ENCODE measurements around the gene TTLL10. TPM values are rescaled to one million over a fixed set of nuclear protein-coding genes. Genes with fewer than 3 reads are reported as not detected.

Gene TTLL10
- total RNA-seq, 2 experiments from 2014 or later: not detected

DNA sequence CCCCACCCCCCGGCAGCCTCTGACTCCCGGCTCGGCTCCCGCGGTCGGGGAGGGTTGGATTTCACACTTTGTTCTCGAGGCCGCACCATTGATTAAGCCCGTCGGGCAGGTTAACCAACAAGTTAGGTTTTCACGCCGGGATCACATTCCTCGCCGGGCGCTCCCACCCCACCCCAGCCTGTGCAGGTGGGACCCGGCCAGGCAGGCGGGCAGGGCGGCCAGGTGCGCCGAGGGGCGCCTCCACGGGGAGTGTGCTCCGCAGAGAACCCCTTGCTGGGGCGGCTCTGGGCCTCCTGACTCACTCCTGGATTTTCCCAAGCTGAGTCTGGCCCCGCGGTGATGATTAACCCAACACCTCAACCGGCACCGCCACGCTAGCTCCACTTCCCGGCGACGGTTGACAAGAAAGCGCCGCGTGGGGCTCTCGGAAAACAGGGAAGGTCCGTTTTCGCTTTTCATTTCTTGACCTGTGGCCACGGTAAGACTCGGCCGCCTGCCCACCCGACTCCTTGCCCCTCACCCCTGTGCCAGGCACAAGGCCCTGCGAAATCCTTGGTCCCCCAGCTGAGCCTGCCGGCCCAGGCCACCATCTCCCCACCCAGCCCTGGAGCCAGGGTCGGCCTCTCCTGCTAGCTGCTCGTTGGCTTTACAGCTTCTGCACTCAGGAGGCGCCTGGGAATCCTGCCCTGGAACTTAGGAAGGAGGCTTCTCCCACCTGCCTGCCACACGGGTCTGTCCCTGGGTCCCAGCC is 8.8 kb upstream of the TTLL10 start:
- Mint-ChIP-seq H3K27me3 (peaks cover 7% of the 10 kb centered on the region), H3K27ac (no peak overlapping the region)
- CTCF ChIA-PET: no interaction called here

DNA sequence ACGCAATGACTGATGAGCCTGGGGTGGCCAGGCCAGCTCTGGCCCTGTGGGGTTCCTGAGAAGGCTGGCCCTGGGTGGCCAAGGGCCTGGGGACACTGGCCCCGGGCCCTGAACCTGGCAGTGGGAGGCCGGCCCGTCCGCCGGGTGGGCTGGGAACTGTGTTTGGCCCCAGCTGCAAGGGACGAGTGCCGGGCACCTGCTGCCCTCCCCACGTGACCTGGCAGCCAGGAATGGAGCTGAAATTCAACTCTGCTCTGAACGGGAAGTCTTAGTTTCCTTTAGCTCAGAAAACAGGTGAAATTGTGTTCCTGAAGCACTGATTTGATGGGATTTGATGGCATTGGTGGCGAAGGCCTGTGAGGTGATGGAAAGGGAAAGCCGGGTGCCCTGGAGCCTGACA is 8.2 kb upstream of the TTLL10 start:
- ChIA-PET POLR2A (no interaction called here), CTCF (no interaction called here)
- H3K4me3 Mint-ChIP-seq: no peak overlapping the region
- H3K27ac Mint-ChIP-seq: no peak overlapping the region
- intact Hi-C loops (cut with micrococcal nuclease): no loop called here
- H3K27me3 Mint-ChIP-seq: peaks cover 11% of the 10 kb centered on the region
- no peaks in the 10 kb centered on the region for H3K9me3 Mint-ChIP-seq
- H3K4me1 Mint-ChIP-seq (ENCODE audit: low read depth): no peaks in the 10 kb centered on the region
- no peak for DNase-seq
- no peaks in the 10 kb centered on the region for H3K36me3 Mint-ChIP-seq

More for the DNA sequence above, 8.8 kb upstream of the TTLL10 start:
- intact Hi-C loops (cut with micrococcal nuclease): no loop called here
- Mint-ChIP-seq H3K4me3 (no peak overlapping the region), H3K4me1 (ENCODE audit: low read depth) (no peaks in the 10 kb centered on the region), H3K36me3 (no peaks in the 10 kb centered on the region), H3K9me3 (no peaks in the 10 kb centered on the region)
- POLR2A ChIA-PET: no interaction called here
- DNase-seq: no peak

DNA sequence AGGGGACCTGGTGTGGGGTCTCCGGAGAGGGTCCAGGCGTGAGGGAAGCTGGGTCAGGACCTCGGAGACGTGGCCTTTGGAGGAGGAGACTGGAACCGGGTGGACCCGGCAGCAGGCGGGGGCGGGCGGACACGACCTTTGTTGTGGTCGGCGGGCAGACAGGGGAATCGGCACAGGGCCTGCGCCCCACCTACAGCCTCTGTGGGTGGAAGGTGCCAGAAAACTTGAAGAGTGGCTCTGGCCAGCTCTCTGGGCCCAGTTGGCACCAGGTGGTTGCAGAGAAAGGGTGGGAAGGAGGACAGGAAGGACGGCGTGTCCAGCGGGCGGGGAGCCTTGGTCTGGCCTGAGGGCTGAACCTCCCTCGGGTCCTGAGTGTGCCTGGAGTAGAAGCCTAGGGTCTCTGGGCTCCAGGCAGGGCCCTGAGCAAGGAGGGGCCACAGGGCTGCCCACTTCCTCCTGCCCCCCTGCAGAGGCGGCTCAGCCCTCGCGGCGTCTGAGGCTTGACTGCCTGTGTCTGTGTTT is 7.7 kb upstream of the TTLL10 start:
- Mint-ChIP-seq H3K36me3 (no peaks in the 10 kb centered on the region), H3K9me3 (no peaks in the 10 kb centered on the region), H3K27ac (no peak overlapping the region), H3K4me1 (ENCODE audit: low read depth) (no peaks in the 10 kb centered on the region), H3K4me3 (no peak overlapping the region), H3K27me3 (peaks cover 11% of the 10 kb centered on the region)
- ChIA-PET CTCF (no interaction called here), POLR2A (no interaction called here)
- no peak for DNase-seq
- intact Hi-C loops (cut with micrococcal nuclease): no loop called here

DNA sequence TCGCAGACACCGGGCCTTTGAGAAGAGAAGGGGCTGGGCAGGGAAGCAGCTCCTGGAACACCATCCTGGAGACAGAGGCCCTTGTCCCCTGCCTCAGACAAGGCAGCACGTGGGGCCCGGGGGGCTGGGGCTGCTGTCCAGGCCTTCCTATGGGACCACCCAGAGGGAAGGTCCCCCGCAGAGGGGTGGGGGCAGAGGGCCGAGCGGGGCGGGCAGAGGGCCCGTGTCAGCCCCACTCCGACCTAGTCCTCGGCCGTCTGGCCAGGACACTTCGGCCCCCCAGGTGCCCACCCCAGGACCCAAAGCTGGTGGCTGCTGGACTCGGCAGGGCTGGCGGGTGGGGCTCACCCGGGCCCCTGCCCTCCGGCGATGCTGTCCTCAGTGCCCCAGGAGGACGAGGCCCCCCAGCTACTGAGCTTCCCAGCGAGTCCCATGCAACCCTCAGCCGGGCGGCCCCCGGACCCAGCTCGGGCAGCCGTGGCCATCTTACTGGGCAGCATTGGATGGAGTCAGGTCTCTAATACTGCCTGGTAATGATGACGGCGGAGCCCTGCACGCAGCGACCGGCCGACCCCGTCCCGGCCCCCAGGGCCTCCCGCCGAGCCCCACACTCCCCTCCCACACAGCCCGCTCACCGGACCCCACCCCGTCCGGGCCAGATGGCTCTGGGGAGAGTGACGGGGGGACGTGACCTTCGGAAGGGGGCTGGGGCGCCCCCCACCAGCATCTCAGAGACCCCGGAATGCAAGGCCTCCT is 6.9 kb upstream of the TTLL10 start:
- ChIA-PET POLR2A (no interaction called here), CTCF (no interaction called here)
- H3K9me3 Mint-ChIP-seq: no peaks in the 10 kb centered on the region
- H3K27me3 Mint-ChIP-seq: peaks cover 11% of the 10 kb centered on the region
- no peak for DNase-seq
- peaks cover under 1% of the 10 kb centered on the region for H3K4me1 Mint-ChIP-seq (ENCODE audit: low read depth)
- no peak overlapping the region for H3K27ac Mint-ChIP-seq
- H3K4me3 Mint-ChIP-seq: no peak overlapping the region
- no peaks in the 10 kb centered on the region for H3K36me3 Mint-ChIP-seq
- intact Hi-C loops (cut with micrococcal nuclease): no loop called here

DNA sequence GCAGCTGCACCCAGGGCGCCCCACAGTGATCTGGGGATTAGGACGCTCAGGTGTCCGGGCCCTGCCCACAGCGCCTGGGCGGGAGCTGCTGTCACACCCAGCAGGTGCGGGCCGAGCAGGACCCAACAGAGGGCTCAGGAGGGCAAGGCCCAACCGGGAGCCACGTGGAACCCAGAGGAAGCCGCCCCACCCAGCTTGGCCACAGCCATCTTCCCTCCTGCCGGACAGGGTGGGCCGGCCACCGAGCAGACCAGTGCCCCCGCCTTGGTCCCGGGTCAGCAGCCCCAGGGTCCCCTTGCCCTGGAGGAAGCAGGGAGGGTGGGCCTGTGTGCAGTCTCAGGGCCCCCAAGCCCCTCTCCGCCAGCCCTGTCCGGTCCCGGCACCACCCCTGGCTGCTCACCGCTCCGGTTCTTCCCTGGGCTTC is 6.3 kb upstream of the TTLL10 start:
- Mint-ChIP-seq H3K4me1 (ENCODE audit: low read depth) (peaks cover 6% of the 10 kb centered on the region), H3K36me3 (no peaks in the 10 kb centered on the region), H3K9me3 (no peaks in the 10 kb centered on the region), H3K27ac (no peak overlapping the region), H3K4me3 (no peak overlapping the region), H3K27me3 (peaks cover 15% of the 10 kb centered on the region)
- intact Hi-C loops (cut with micrococcal nuclease): no loop called here
- ChIA-PET POLR2A (no interaction called here), CTCF (no interaction called here)
- no peak for DNase-seq

DNA sequence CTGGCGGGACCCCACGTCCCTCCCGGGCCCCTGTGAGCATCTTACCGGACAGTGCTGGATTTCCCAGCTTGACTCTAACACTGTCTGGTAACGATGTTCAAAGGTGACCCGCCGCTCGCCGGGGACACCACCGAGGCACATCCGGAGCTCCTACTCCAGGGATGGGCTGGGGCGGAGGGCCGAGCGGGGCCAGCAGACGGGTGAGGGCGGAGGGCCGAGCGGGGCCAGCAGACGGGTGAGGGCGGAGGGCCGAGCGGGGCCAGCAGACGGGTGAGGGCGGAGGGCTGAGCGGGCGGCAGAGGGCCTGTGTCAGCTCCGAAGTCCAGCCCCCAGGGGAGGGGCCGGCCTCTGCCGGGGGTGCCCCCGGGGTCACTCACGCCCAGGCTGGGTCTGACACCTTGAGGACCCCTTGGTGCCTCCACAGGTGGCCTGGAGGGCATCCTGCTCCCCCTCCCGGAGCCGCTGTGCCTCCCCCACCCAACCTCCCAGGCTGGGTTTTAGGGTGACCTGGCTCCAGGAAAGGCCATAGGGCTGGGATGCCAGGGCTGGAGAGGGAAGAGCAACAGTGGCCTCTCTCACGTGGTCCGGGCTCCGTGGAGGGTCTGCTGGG is 5.7 kb upstream of the TTLL10 start:
- H3K27ac Mint-ChIP-seq: no peak overlapping the region
- POLR2A ChIA-PET: no interaction called here

DNA sequence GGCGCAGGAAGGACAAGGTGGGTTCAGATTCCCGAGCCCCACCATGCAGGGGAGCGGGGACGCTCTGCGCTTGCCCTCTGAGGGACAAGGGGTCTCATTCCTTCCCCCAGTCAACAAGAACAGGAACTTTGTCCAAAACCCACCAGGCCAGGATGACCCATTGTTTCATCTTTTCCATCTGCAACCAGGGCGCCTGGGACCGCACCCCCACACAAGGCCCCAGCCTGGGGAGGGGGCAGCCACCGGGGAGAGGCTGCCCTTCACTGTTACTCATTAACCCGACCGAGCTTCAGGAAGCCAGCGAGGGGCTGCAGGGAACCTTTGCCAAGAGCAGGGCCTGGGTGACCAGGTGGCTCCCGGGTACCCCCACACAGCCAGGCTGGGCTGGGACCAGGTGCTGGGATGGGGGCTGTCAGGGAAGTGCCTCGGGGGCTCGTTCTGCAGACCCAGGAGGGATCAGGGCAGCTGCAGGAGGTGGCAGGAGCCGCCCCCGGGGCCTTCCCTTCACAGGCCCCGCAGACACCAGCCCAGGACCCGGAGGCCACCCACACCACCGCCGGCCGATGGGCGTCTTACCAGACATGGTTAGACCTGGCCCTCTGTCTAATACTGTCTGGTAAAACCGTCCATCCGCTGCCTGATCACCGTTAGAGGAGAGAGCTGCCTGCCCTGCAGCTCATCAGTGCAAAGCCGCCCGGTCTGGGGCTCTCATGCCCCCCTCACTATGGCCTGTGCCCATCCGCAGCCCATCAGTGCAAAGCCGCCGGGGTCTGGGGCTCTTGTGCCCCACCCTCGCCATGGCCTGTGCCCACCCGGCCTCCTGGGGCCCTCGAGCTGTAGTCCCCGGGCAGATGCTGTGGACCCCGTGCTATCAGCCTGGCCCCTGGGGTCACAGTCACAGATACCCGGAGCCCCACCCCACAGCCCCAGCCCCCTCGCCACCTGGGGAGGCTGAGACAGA is 4.9 kb upstream of the TTLL10 start:
- Mint-ChIP-seq H3K27ac (no peak overlapping the region), H3K4me1 (ENCODE audit: low read depth) (peaks cover 12% of the 10 kb centered on the region), H3K36me3 (no peaks in the 10 kb centered on the region), H3K9me3 (no peaks in the 10 kb centered on the region), H3K4me3 (no peak overlapping the region), H3K27me3 (peaks cover 15% of the 10 kb centered on the region)
- ChIA-PET POLR2A (no interaction called here), CTCF (interaction anchor here (0.9 kb wide), 1 partner anchor 46 kb away, joined by 3 read pairs; no protein-coding TSS in a partner anchor)
- no peak for DNase-seq
- intact Hi-C loops (cut with micrococcal nuclease): no loop called here

More for the DNA sequence above, 5.7 kb upstream of the TTLL10 start:
- H3K4me3 Mint-ChIP-seq: no peak overlapping the region
- peaks cover 8% of the 10 kb centered on the region for H3K4me1 Mint-ChIP-seq (ENCODE audit: low read depth)
- no peaks in the 10 kb centered on the region for H3K9me3 Mint-ChIP-seq
- H3K27me3 Mint-ChIP-seq: peaks cover 15% of the 10 kb centered on the region
- CTCF ChIA-PET: no interaction called here
- H3K36me3 Mint-ChIP-seq: no peaks in the 10 kb centered on the region
- no peak for DNase-seq
- intact Hi-C loops (cut with micrococcal nuclease): no loop called here

DNA sequence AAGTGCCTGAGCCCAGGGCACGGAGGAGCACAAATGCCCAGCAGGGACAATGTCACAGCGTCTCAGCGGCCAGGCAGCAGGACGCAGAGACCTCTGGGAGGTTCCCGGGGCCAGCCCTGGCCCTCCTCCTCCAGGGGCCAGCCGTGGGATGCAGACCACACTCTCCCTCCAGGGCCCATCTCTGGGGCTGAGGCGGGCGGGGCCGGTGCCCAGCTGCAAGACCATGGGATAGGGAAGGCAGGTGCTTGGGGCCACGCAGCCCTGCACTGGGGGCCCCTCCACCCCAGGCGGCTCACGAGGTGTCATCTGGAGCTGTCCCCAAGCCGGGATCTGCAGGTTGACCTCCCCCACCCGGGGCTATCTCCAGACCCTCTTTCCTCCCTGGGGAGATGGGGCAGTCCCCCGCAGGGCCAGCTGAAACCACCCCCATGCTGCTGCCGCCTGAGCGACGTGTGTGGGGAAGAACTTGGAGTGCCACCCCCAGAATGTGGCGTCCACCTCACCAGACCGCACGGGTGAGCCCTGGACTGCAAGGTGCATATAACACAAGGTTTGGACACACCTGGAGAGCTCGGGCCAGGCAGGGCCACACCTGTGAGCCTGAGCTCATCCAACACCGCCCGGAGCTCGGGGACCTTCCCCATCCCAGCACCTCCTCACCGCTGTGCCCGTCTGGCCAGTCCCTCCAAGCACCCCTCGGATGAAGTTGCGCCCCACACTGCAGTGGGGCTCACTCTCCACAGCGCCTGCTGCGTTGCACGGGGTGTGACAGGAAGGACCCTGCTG is 4.1 kb upstream of the TTLL10 start:
- Mint-ChIP-seq H3K36me3 (no peaks in the 10 kb centered on the region), H3K9me3 (no peaks in the 10 kb centered on the region), H3K27me3 (peaks cover 12% of the 10 kb centered on the region), H3K27ac (no peak overlapping the region), H3K4me3 (no peak overlapping the region), H3K4me1 (ENCODE audit: low read depth) (peaks cover 12% of the 10 kb centered on the region)
- intact Hi-C loops (cut with micrococcal nuclease): loop anchor here (5.0 kb wide), 1 partner anchor 113 kb away; the partner anchor contains the start of gene SCNN1D
- CTCF ChIA-PET: interaction anchor here (0.9 kb wide), 1 partner anchor 47 kb away, joined by 3 read pairs; no protein-coding TSS in a partner anchor
- POLR2A ChIA-PET: no interaction called here
- DNase-seq: no peak

DNA sequence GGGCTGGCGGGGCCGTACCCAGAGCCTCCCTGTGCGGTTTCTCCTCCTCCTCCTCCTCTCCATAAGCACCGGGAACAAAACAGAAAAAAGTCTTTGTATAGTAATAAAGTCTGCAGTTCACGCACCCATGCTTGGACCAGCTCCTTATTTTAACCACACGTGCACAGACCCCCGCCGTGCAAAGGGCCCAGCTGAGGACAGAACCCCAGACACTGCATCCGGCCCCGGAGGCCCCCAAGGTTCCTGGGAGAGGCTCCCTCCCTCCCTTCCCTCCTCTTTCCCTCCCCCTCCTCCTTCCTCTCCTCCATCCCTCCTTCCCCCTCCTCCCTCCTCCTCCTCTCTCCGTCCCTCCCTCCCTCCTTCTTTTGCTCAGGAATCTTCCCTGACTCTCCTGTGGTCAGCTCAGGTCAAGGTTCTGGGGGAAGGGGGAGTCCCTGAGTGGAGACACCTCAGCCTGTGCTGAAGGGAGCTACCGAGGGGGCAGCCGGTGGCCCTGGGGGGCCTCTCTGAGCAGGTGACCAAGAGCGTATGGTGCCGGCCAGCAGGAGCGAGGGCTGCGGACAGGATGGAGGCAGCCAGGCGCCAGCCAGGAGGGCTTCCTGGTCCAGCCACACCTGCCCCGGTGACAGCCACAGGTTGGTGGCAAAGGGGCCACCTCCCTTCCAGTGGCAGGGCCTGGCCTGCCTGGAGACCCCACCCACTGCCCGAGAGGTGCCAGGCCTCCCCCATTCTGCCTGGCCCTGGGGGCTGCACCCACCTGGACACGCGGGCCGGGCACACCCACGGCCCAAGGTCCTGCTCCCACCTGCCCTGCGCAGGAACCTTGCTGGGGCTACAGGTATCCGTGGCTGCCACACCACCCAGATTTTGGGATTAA is 3.2 kb upstream of the TTLL10 start:
- no peaks in the 10 kb centered on the region for H3K9me3 Mint-ChIP-seq
- no peak overlapping the region for H3K27ac Mint-ChIP-seq
- intact Hi-C loops (cut with micrococcal nuclease): loop anchor here (5.0 kb wide), 1 partner anchor 112 kb away; the partner anchor contains the start of gene SCNN1D
- DNase-seq: no peak
- H3K4me3 Mint-ChIP-seq: no peak overlapping the region
- H3K36me3 Mint-ChIP-seq: no peaks in the 10 kb centered on the region
- peaks cover 12% of the 10 kb centered on the region for H3K4me1 Mint-ChIP-seq (ENCODE audit: low read depth)
- ChIA-PET CTCF (no interaction called here), POLR2A (no interaction called here)
- H3K27me3 Mint-ChIP-seq: peaks cover 12% of the 10 kb centered on the region

DNA sequence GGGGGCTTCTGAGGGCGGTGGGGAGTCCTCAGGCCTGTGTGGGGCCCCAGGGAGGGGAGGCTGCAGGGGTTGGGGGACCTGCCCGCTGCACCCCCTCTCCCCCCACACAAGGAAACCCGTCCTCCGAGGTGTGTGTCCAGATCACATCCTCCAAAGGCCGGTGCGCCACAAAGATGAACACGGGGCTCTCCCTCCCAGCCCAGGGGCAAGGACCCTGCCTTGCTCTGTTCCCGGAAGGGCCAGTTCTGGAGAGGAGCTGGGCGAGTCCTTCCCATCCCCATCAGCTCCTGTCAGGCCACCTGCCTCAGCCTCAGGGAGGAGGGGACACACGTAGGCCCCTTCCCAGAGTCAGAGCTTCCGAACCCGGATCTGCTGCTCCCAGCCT is 2.5 kb upstream of the TTLL10 start:
- no peak overlapping the region for H3K27ac Mint-ChIP-seq
- intact Hi-C loops (cut with micrococcal nuclease): loop anchor here (5.0 kb wide), 1 partner anchor 111 kb away; the partner anchor contains the start of gene SCNN1D
- no peaks in the 10 kb centered on the region for H3K9me3 Mint-ChIP-seq
- ChIA-PET CTCF (no interaction called here), POLR2A (no interaction called here)
- no peak for DNase-seq
- no peak overlapping the region for H3K4me3 Mint-ChIP-seq
- peaks cover 12% of the 10 kb centered on the region for H3K4me1 Mint-ChIP-seq (ENCODE audit: low read depth)
- peaks cover 10% of the 10 kb centered on the region for H3K27me3 Mint-ChIP-seq
- no peaks in the 10 kb centered on the region for H3K36me3 Mint-ChIP-seq
